IPS-18c (cell line): ENCODE results near the gene CADPS.

Experiments used
- H3K4me3 ChIP-seq: 2 replicates; pipeline ENCODE4 v1.7.0; 2013; ENCODE audit warnings: low read depth, mild to moderate bottlenecking, low read length, moderate library complexity; ENCODE audit not compliant: insufficient read depth
- H3K9me3 ChIP-seq: one replicate; pipeline ENCODE4 v1.6.1; 2013; ENCODE audit warnings: mild to moderate bottlenecking, low read length, moderate library complexity; ENCODE audit not compliant: control insufficient read depth, insufficient read depth

Gene CADPS

GRCh38 chr3:62874711-62875557 lies at the start of gene CADPS:
CADPS (minus strand) TSS chr3:62875416; CDS start chr3:62875029, 387 bp downstream.
- Histone ChIP-seq H3K9me3 (no peaks in the 10 kb centered on the region), H3K4me3 (peak within 1 kb of the TSS; percentile 81)

GRCh38 chr3:62923066-62923465 lies 47.9 kb upstream of the CADPS start:
- no peak overlapping the region for H3K4me3 ChIP-seq
- no peaks in the 10 kb centered on the region for H3K9me3 ChIP-seq

GRCh38 chr3:62922326-62922725 lies 47.1 kb upstream of the CADPS start:
- H3K4me3 ChIP-seq, result no peak overlapping the region
- H3K9me3 ChIP-seq, result no peaks in the 10 kb centered on the region

GRCh38 chr3:62920466-62920784 lies 45.2 kb upstream of the CADPS start:
- no peak overlapping the region for H3K4me3 ChIP-seq

GRCh38 chr3:62919784-62920465 lies 44.7 kb upstream of the CADPS start:
- Histone ChIP-seq H3K4me3 (no peak overlapping the region), H3K9me3 (no peaks in the 10 kb centered on the region)

More at GRCh38 chr3:62920466-62920784, 45.2 kb upstream of the CADPS start:
- no peaks in the 10 kb centered on the region for H3K9me3 ChIP-seq

GRCh38 chr3:62918777-62919176 lies 43.6 kb upstream of the CADPS start:
- H3K4me3 ChIP-seq, result no peak overlapping the region

GRCh38 chr3:62918131-62918530 lies 42.9 kb upstream of the CADPS start:
- H3K9me3 ChIP-seq, result no peaks in the 10 kb centered on the region
- H3K4me3 ChIP-seq, result no peak overlapping the region

More at GRCh38 chr3:62918777-62919176, 43.6 kb upstream of the CADPS start:
- H3K9me3 ChIP-seq, result no peaks in the 10 kb centered on the region

GRCh38 chr3:62911526-62911925 lies 36.3 kb upstream of the CADPS start:
- no peak overlapping the region for H3K4me3 ChIP-seq
- H3K9me3 ChIP-seq, result no peaks in the 10 kb centered on the region

- Histone ChIP-seq H3K9me3 (no peaks in the 10 kb centered on the region), H3K4me3 (no peak overlapping the region)
These were observed 30.1 kb upstream of the CADPS start for GRCh38 chr3:62905331-62905730.

GRCh38 chr3:62898530-62899496 lies 23.6 kb upstream of the CADPS start:
- no peak overlapping the region for H3K4me3 ChIP-seq
- H3K9me3 ChIP-seq, result peaks cover 3% of the 10 kb centered on the region

GRCh38 chr3:62895901-62896300 lies 20.7 kb upstream of the CADPS start:
- Histone ChIP-seq H3K9me3 (peaks cover 3% of the 10 kb centered on the region), H3K4me3 (no peak overlapping the region)

GRCh38 chr3:62892951-62893350 lies 17.7 kb upstream of the CADPS start:
- Histone ChIP-seq H3K4me3 (no peak overlapping the region), H3K9me3 (peaks cover 3% of the 10 kb centered on the region)

- Histone ChIP-seq H3K4me3 (no peak overlapping the region), H3K9me3 (peaks cover 3% of the 10 kb centered on the region)
These were observed 16.8 kb upstream of the CADPS start for GRCh38 chr3:62892045-62892444.

GRCh38 chr3:62888778-62889177 lies 13.6 kb upstream of the CADPS start:
- Histone ChIP-seq H3K4me3 (no peak overlapping the region), H3K9me3 (no peaks in the 10 kb centered on the region)

- Histone ChIP-seq H3K9me3 (no peaks in the 10 kb centered on the region), H3K4me3 (no peak overlapping the region)
These were observed 13.0 kb upstream of the CADPS start for GRCh38 chr3:62888180-62888579.

GRCh38 chr3:62885136-62885535 lies 9.9 kb upstream of the CADPS start:
- Histone ChIP-seq H3K4me3 (no peak overlapping the region), H3K9me3 (no peaks in the 10 kb centered on the region)

GRCh38 chr3:62884096-62884870 lies 9.1 kb upstream of the CADPS start:
- no peak overlapping the region for H3K4me3 ChIP-seq
- H3K9me3 ChIP-seq, result no peaks in the 10 kb centered on the region
